Caco-2 (cell line): ENCODE results near the gene UFSP1. TPM values are rescaled to one million over a fixed set of nuclear protein-coding genes. Genes with fewer than 3 reads are reported as not detected.

ENCODE experiments used
- BruUV-seq: library from RNA; stranded (reverse); fragments of 400-500 nt; replicated peaks from 2 replicates; lab custom pipeline; 2021; lab: Mats Ljungman, UMichigan
- CTCF ChIA-PET: fragments of 300-600 bp; sonication (Branson Sonifier 250); formaldehyde crosslinking; loops from one replicate; lab custom pipeline; 2022; ENCODE audit warnings: antibody characterized with exemption; lab: Charles Lee
- POLR2A ChIA-PET: fragments of 300-600 bp; sonication (Branson Sonifier 250); formaldehyde crosslinking; loops from one replicate; lab custom pipeline; 2022; ENCODE audit warnings: antibody characterized with exemption; lab: Charles Lee
- DNase-seq, 2 experiments: peaks; one replicate each; pipeline versions ENCODE4 v3.0.0 to v3.0.0-alpha.2; 2020 to 2022
- H3K27me3 ChIP-seq: replicated peaks from 2 replicates; pipeline ENCODE4 v1.6.0; 2011; ENCODE audit warnings: low read length; ENCODE audit not compliant: control insufficient read depth, insufficient read depth
- H3K36me3 ChIP-seq: 2 replicates; pipeline ENCODE4 v1.5.1; 2011; ENCODE audit warnings: low read length; ENCODE audit not compliant: control insufficient read depth, insufficient read depth
- H3K4me1 ChIP-seq: fragments of 250-450 bp; sonication (Bioruptor Pico); 2 replicates; pipeline ENCODE4 v1.5.1; 2020; ENCODE audit warnings: mild to moderate bottlenecking
- H3K4me3 ChIP-seq: 2 replicates; pipeline ENCODE4 v1.5.1; 2011; ENCODE audit warnings: low read depth, mild to moderate bottlenecking, control low read depth, low read length
- H3K9me3 ChIP-seq: fragments of 250-450 bp; sonication (Bioruptor Pico); 2 replicates; pipeline ENCODE4 v1.5.1; 2020; ENCODE audit warnings: mild to moderate bottlenecking, moderate library complexity
- H3K27ac Mint-ChIP-seq: one replicate; pipeline ENCODE4 v1.8.0; 2022; ENCODE audit warnings: mixed read lengths; ENCODE audit not compliant: unreplicated experiment
- H3K27me3 Mint-ChIP-seq: one replicate; pipeline ENCODE4 v1.8.0; 2022; ENCODE audit warnings: mixed read lengths; ENCODE audit not compliant: insufficient read depth, unreplicated experiment
- H3K36me3 Mint-ChIP-seq: one replicate; pipeline ENCODE4 v1.8.0; 2022; ENCODE audit warnings: mild to moderate bottlenecking, mixed read lengths; ENCODE audit not compliant: insufficient read depth, unreplicated experiment
- H3K4me1 Mint-ChIP-seq: one replicate; pipeline ENCODE4 v1.8.0; 2022; ENCODE audit warnings: low read depth, mixed read lengths; ENCODE audit not compliant: unreplicated experiment
- H3K4me3 Mint-ChIP-seq: one replicate; pipeline ENCODE4 v1.8.0; 2022; ENCODE audit warnings: mild to moderate bottlenecking, moderate library complexity, mixed read lengths; ENCODE audit not compliant: unreplicated experiment
- H3K9me3 Mint-ChIP-seq: one replicate; pipeline ENCODE4 v1.8.0; 2022; ENCODE audit warnings: mixed read lengths; ENCODE audit not compliant: unreplicated experiment
- CTCF ChIP-seq, 2 experiments: fragments of 200-600 bp in 1 of 2; IDR thresholded peaks; 1 replicate in 1 of 2; 2 replicates in 1 of 2; pipeline versions ENCODE4 v1.5.1 to v1.8.0; 2011 to 2022; ENCODE audit warnings: antibody characterized with exemption in 1 of 2, control low read depth in 1 of 2, inconsistent platforms in 1 of 2, low read depth in 1 of 2, low read length in 1 of 2, mild to moderate bottlenecking in 1 of 2, moderate library complexity in 1 of 2; ENCODE audit not compliant: insufficient read depth in 1 of 2, severe bottlenecking in 1 of 2, unreplicated experiment in 1 of 2
- intact Hi-C: fragments of 100-400 bp; cut with micrococcal nuclease; formaldehyde crosslinking; loops from one replicate; pipeline ENCODE4 v1.10.0; 2022; ENCODE audit not compliant: unreplicated experiment
- total RNA-seq: library from RNA; stranded (reverse); gene quantifications from 2 replicates; pipeline ENCODE4 v1.2.3, GENCODE V29; 2022

UFSP1 gene
- total RNA-seq, 1 experiment from 2014 or later: 4.6 TPM

- no peak for DNase-seq
- peaks cover 11% of the 10 kb centered on the region for H3K4me1 ChIP-seq
- intact Hi-C loops: no loop called here
- POLR2A ChIA-PET: interaction anchor here (0.9 kb wide), 1 partner anchor 17 kb away, joined by 7 read pairs; no protein-coding TSS in a partner anchor
- H3K9me3 ChIP-seq: no peaks in the 10 kb centered on the region
- H3K27me3 ChIP-seq: no peaks in the 10 kb centered on the region
- no peak overlapping the region for H3K4me3 ChIP-seq
- H3K36me3 ChIP-seq: peaks cover 5% of the 10 kb centered on the region
- TF ChIP-seq CTCF (IDR thresholded peaks at IDR 0.05; ENCODE audit: insufficient read depth in 1 of 2, low read depth in 1 of 2, low read length in 1 of 2, severe bottlenecking in 1 of 2, unreplicated experiment in 1 of 2): no peak
- H3K36me3 Mint-ChIP-seq: peaks cover 61% of the 10 kb centered on the region
- H3K27ac Mint-ChIP-seq: no peak overlapping the region
- CTCF ChIA-PET: interaction anchor here (0.6 kb wide), 2 partner anchors 14 to 72 kb away, joined by 3 read pairs; no protein-coding TSS in a partner anchor
- peaks cover 15% of the 10 kb centered on the region for H3K4me1 Mint-ChIP-seq
- H3K4me3 Mint-ChIP-seq: no peak overlapping the region
- no peaks in the 10 kb centered on the region for H3K27me3 Mint-ChIP-seq
- no peaks in the 10 kb centered on the region for H3K9me3 Mint-ChIP-seq
- no TSS peak for BruUV-seq
Measured at GRCh38 chr7:100861616-100861985, 27.9 kb downstream of the UFSP1 start.

GRCh38 chr7:100860702-100861615 is 28.6 kb downstream of the UFSP1 start:
- no peak for TF ChIP-seq CTCF (IDR thresholded peaks at IDR 0.05; ENCODE audit: insufficient read depth in 1 of 2, low read depth in 1 of 2, low read length in 1 of 2, severe bottlenecking in 1 of 2, unreplicated experiment in 1 of 2)
- Mint-ChIP-seq H3K27ac (no peak overlapping the region), H3K4me1 (peaks cover 17% of the 10 kb centered on the region), H3K9me3 (no peaks in the 10 kb centered on the region), H3K4me3 (no peak overlapping the region), H3K27me3 (no peaks in the 10 kb centered on the region), H3K36me3 (peaks cover 67% of the 10 kb centered on the region)
- ChIA-PET CTCF (no interaction called here), POLR2A (no interaction called here)
- no TSS peak for BruUV-seq
- no peaks in the 10 kb centered on the region for H3K27me3 ChIP-seq
- H3K4me1 ChIP-seq: peaks cover 11% of the 10 kb centered on the region
- no peaks in the 10 kb centered on the region for H3K9me3 ChIP-seq
- H3K4me3 ChIP-seq: no peak overlapping the region
- intact Hi-C loops: no loop called here
- no peak for DNase-seq
- peaks cover 5% of the 10 kb centered on the region for H3K36me3 ChIP-seq

- no peak overlapping the region for H3K4me3 ChIP-seq
- POLR2A ChIA-PET: no interaction called here
- no peaks in the 10 kb centered on the region for H3K9me3 Mint-ChIP-seq
- BruUV-seq: no TSS peak
- CTCF ChIA-PET: no interaction called here
- peaks cover 11% of the 10 kb centered on the region for H3K4me1 ChIP-seq
- no peak for DNase-seq
- no peaks in the 10 kb centered on the region for H3K27me3 Mint-ChIP-seq
- peaks cover 75% of the 10 kb centered on the region for H3K36me3 Mint-ChIP-seq
- H3K36me3 ChIP-seq: peaks cover 5% of the 10 kb centered on the region
- no peak for TF ChIP-seq CTCF (IDR thresholded peaks at IDR 0.05; ENCODE audit: insufficient read depth in 1 of 2, low read depth in 1 of 2, low read length in 1 of 2, severe bottlenecking in 1 of 2, unreplicated experiment in 1 of 2)
- intact Hi-C loops: no loop called here
- H3K27ac Mint-ChIP-seq: no peak overlapping the region
- H3K4me3 Mint-ChIP-seq: no peak overlapping the region
- H3K4me1 Mint-ChIP-seq: peaks cover 22% of the 10 kb centered on the region
- no peaks in the 10 kb centered on the region for H3K9me3 ChIP-seq
- H3K27me3 ChIP-seq: no peaks in the 10 kb centered on the region
Measured at GRCh38 chr7:100859856-100860255, 29.7 kb downstream of the UFSP1 start.
